ENCODE data around the gene NKAPL. TPM values are rescaled to one million over a fixed set of nuclear protein-coding genes. Genes with fewer than 3 reads are reported as not detected.

NKAPL gene
- total and polyA plus RNA-seq, 10 of the 15 experiments (the other 5 are each of a cell fraction or from before 2014, with no cell fraction given): 0.10 to 0.48 (median 0.19) TPM; not detected in 1

DNA sequence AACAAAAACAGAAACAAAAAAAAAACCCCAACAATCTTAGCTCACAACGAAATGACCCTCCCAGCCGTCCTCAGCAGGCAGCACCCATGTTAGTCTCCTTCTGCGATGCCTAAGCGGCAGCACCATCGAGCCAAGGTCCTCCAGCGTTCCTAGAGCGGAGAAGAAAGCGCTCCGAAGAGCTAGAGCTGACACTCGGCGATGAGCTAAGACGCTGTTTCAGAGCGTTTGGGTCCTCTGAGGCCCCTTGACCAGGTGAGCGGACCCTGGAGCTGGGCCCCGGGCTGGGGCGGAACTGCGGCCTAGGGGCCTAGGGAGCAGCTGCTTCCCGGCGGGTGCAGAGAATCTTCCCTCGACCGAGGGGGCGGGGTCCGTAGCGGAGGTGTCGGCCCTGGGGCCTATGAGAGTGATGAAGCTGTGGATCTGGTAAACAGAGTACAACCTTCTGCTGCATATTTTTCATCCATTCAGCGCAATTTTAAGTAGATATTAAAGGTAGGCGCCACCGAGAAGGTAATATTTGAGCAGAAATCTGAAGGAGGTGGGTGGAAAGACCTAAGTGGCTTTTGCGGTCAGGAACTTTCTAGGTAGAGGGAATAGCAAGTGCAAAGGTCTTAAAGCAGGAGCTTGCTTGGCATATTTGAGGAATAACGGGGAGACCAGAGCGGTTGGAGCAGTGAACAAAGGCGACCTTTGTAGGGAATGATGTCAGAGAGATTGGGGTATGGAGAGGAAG, 8.0 kb downstream of the NKAPL start, which contains the start of gene ZSCAN26 (continued):
- TF ChIP-seq, protein P1, sequence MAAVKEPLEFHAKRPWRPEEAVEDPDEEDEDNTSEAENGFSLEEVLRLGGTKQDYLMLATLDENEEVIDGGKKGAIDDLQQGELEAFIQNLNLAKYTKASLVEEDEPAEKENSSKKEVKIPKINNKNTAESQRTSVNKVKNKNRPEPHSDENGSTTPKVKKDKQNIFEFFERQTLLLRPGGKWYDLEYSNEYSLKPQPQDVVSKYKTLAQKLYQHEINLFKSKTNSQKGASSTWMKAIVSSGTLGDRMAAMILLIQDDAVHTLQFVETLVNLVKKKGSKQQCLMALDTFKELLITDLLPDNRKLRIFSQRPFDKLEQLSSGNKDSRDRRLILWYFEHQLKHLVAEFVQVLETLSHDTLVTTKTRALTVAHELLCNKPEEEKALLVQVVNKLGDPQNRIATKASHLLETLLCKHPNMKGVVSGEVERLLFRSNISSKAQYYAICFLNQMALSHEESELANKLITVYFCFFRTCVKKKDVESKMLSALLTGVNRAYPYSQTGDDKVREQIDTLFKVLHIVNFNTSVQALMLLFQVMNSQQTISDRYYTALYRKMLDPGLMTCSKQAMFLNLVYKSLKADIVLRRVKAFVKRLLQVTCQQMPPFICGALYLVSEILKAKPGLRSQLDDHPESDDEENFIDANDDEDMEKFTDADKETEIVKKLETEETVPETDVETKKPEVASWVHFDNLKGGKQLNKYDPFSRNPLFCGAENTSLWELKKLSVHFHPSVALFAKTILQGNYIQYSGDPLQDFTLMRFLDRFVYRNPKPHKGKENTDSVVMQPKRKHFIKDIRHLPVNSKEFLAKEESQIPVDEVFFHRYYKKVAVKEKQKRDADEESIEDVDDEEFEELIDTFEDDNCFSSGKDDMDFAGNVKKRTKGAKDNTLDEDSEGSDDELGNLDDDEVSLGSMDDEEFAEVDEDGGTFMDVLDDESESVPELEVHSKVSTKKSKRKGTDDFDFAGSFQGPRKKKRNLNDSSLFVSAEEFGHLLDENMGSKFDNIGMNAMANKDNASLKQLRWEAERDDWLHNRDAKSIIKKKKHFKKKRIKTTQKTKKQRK (IDR thresholded peaks at IDR 0.05; ENCODE audit: low read depth, low read length): no peak
- TF ChIP-seq BCL11A (IDR thresholded peaks at IDR 0.05; ENCODE audit: low read depth, low read length): no peak
- peak; percentile 43; the same call in 1 of the 2 replicates for TF ChIP-seq EED (IDR thresholded peaks at IDR 0.05; ENCODE audit: low read depth)

DNA sequence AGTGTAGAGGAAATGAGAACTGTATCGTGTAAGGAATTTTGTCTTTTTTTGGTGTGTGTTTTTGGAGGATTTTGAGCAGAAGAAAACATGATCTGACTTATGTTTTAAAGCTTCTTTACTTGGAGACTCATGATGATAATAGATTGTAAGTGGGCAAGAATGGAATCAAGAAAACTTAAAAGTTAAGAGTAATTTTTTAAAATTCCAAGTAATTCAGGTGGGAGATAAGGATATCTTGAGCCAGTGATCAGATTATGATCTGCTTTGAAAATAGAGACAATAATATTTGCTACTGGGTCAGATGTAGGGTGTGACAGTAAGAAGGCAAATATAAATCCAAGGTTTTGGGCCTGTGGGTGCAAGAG, 8.6 kb downstream of the NKAPL start:
- TSS peak; percentile 74 for BruUV-seq (replicated peaks)
- Histone ChIP-seq H3K27me3 (replicated peaks in 1 of 2; ENCODE audit: control insufficient read depth in 2 of 2, insufficient read depth in 2 of 2, low read length in 1 of 2) (no peaks in the 10 kb centered on the region), H3K79me2 (ENCODE audit: control insufficient read depth, insufficient read depth, low read length) (peaks cover 11% of the 10 kb centered on the region), H3K27ac (ENCODE audit: control insufficient read depth, insufficient read depth) (peak overlapping the region; percentile 84; the same call in 1 of the 2 replicates), H4K20me1 (ENCODE audit: control insufficient read depth, insufficient read depth) (no peaks in the 10 kb centered on the region), H3K4me2 (ENCODE audit: control insufficient read depth, insufficient read depth) (peak overlapping the region; percentile 92), H2AFZ (ENCODE audit: control insufficient read depth, low read depth, low read length) (peak overlapping the region; percentile 87), H3K4me1 (ENCODE audit: control insufficient read depth, insufficient read depth, low read length) (no peaks in the 10 kb centered on the region), H3K9me3 (replicated peaks; ENCODE audit: control insufficient read depth, insufficient read depth, low read length) (no peaks in the 10 kb centered on the region; the same call in 2 of the 3 replicates), H3K9ac (ENCODE audit: control insufficient read depth, insufficient read depth, low read length) (peak overlapping the region; percentile 77), H3K36me3 (ENCODE audit: control insufficient read depth in 2 of 2, insufficient read depth in 2 of 2, low read length in 1 of 2) (no peaks in the 10 kb centered on the region), H3K4me3 (peak overlapping the region; percentile 96)
- RAD21 ChIA-PET (ENCODE audit: unreplicated experiment): interaction anchor here (0.6 to 3.3 kb wide), 9 partner anchors 13 to 163 kb away, joined by 3 to 22 read pairs (median 5); partner anchors contain the start of genes PGBD1, ZKSCAN4 and ZKSCAN8
- DNase-seq (ENCODE audit: low read depth, low spot score) (no peak), FAIRE-seq (no peak), ATAC-seq (no peak)
- CTCF ChIA-PET: interaction anchor here (0.5 to 2.6 kb wide), 8 partner anchors 11 to 1080 kb away, joined by 3 to 14 read pairs (median 4); no protein-coding TSS in a partner anchor
- in situ Hi-C loops (cut with MboI): no loop called here
- intact Hi-C loops (cut with micrococcal nuclease; ENCODE audit: unreplicated experiment): loop anchor here (2.0 to 5.0 kb wide), 3 partner anchors 15 to 90 kb away; partner anchors contain the start of genes ZKSCAN4 and ZSCAN31
- SMC1A ChIA-PET (ENCODE audit: uncharacterized antibody, unreplicated experiment): interaction anchor here (1.1 to 4.0 kb wide), 14 partner anchors 10 to 151 kb away, joined by 3 to 30 read pairs (median 8); partner anchors contain the start of genes PGBD1, ZKSCAN3, ZKSCAN4 and ZSCAN31
- POLR2A ChIA-PET: interaction anchor here (1.0 to 2.7 kb wide), 5 partner anchors 14 to 126 kb away, joined by 3 to 11 read pairs (median 5); partner anchors contain the start of genes PGBD1, ZKSCAN4, ZKSCAN8 and ZSCAN31
- WGBS (ENCODE audit: insufficient coverage, insufficient replicate concordance, low lambda C conversion rate, missing lambda C conversion rate): 0% methylated on average over 1 of the region's 1 CpG
- TF ChIP-seq HDGF (IDR thresholded peaks at IDR 0.05): no peak
